HepG2 (cell line): ENCODE measurements around the gene ANKS4B. TPM values are rescaled to one million over a fixed set of nuclear protein-coding genes. Genes with fewer than 3 reads are reported as not detected.

Experiments
- MLX ChIP-seq: IDR thresholded peaks from 2 replicates; pipeline ENCODE4 v1.6.1; 2016
- NFYB ChIP-seq: sonication (generic); formaldehyde crosslinking; IDR thresholded peaks from 2 replicates; pipeline ENCODE4 v1.4.0; 2020; ENCODE audit warnings: missing genetic modification reagents
- NONO ChIP-seq, 2 experiments: fragments of 450-650 bp in 1 of 2; sonication (generic) in 1 of 2; formaldehyde crosslinking in 1 of 2; IDR thresholded peaks in 1 of 2; conservative IDR thresholded peaks in 1 of 2; 2 replicates each; pipeline versions ENCODE4 v1.6.1 to v1.8.0; 2017 to 2022; ENCODE audit warnings: mild to moderate bottlenecking in 1 of 2, missing genetic modification reagents in 1 of 2, moderate library complexity in 1 of 2
- POLR2AphosphoS5 ChIP-seq: IDR thresholded peaks from 2 replicates; pipeline ENCODE4 v1.6.1; 2012; ENCODE audit warnings: low read depth, low read length
- SNAPC2 ChIP-seq: sonication (generic); formaldehyde crosslinking; IDR thresholded peaks from 2 replicates; pipeline ENCODE4 v1.8.1; 2022; ENCODE audit warnings: mild to moderate bottlenecking, missing genetic modification reagents
- SP4 ChIP-seq: sonication (generic); formaldehyde crosslinking; IDR thresholded peaks from 2 replicates; pipeline ENCODE4 v1.8.1; 2023; ENCODE audit warnings: mild to moderate bottlenecking, missing genetic modification reagents
- TAF1 ChIP-seq: sonication (generic); formaldehyde crosslinking; IDR thresholded peaks from 2 replicates; pipeline ENCODE4 v1.4.0; 2020; ENCODE audit warnings: missing genetic modification reagents
- ZBTB25 ChIP-seq: IDR thresholded peaks from 2 replicates; pipeline ENCODE4 v1.6.1; 2018; ENCODE audit warnings: missing genetic modification reagents
- ZMYM4 ChIP-seq: sonication (generic); formaldehyde crosslinking; IDR thresholded peaks from 2 replicates; pipeline ENCODE4 v1.8.1; 2023; ENCODE audit warnings: mild to moderate bottlenecking, missing genetic modification reagents
- ZNF724P ChIP-seq: sonication (generic); formaldehyde crosslinking; IDR thresholded peaks from 2 replicates; pipeline ENCODE4 v1.8.0; 2022; ENCODE audit warnings: missing genetic modification reagents, borderline replicate concordance
- ZNF770 ChIP-seq: sonication (generic); formaldehyde crosslinking; IDR thresholded peaks from 2 replicates; pipeline ENCODE4 v1.5.0; 2020; ENCODE audit warnings: mild to moderate bottlenecking, missing genetic modification reagents
- ZXDC ChIP-seq: sonication (generic); formaldehyde crosslinking; IDR thresholded peaks from 2 replicates; pipeline ENCODE4 v1.5.0; 2020; ENCODE audit warnings: mild to moderate bottlenecking, missing genetic modification reagents
- polyA plus RNA-seq, 8 experiments: library from polyadenylated mRNA; depleted of rRNA in 3 of 8; stranded (reverse) in 7 of 8; unstranded in 1 of 8; fragments of >200 nt; fragmentation: Illumina TruSeq in 4 of 8; extraction: Trizol in 4 of 8; gene quantifications; 2 replicates each; pipeline versions ENCODE4 v1.2.1 to v1.2.3, GENCODE V29; 2011 to 2016; ENCODE audit warnings: low read depth in 4 of 8, missing spikeins in 1 of 8, mixed read lengths in 1 of 8; ENCODE audit not compliant: insufficient read depth in 1 of 8
- total RNA-seq, 5 experiments: library from RNA; depleted of rRNA; stranded (reverse); fragments of >200 nt; fragmentation: Illumina TruSeq; extraction: Trizol; gene quantifications; 2 replicates each; pipeline ENCODE4 v1.2.3, GENCODE V29; 2016; ENCODE audit warnings: low read depth in 1 of 5
- TF ChIP-seq, protein P1 (sequence below): sonication (generic); formaldehyde crosslinking; IDR thresholded peaks from 2 replicates; pipeline ENCODE4 v1.4.0; 2020; ENCODE audit warnings: mild to moderate bottlenecking, missing genetic modification reagents, borderline replicate concordance
- TF ChIP-seq, protein P2 (sequence below): sonication (generic); formaldehyde crosslinking; IDR thresholded peaks from 2 replicates; pipeline ENCODE4 v1.8.0; 2023; ENCODE audit warnings: mild to moderate bottlenecking, missing genetic modification reagents

Gene ANKS4B
- total and polyA plus RNA-seq, 2 of the 13 experiments (the other 11 are each of a cell fraction or from before 2014, with no cell fraction given): 6.5 to 30.0 TPM

DNA sequence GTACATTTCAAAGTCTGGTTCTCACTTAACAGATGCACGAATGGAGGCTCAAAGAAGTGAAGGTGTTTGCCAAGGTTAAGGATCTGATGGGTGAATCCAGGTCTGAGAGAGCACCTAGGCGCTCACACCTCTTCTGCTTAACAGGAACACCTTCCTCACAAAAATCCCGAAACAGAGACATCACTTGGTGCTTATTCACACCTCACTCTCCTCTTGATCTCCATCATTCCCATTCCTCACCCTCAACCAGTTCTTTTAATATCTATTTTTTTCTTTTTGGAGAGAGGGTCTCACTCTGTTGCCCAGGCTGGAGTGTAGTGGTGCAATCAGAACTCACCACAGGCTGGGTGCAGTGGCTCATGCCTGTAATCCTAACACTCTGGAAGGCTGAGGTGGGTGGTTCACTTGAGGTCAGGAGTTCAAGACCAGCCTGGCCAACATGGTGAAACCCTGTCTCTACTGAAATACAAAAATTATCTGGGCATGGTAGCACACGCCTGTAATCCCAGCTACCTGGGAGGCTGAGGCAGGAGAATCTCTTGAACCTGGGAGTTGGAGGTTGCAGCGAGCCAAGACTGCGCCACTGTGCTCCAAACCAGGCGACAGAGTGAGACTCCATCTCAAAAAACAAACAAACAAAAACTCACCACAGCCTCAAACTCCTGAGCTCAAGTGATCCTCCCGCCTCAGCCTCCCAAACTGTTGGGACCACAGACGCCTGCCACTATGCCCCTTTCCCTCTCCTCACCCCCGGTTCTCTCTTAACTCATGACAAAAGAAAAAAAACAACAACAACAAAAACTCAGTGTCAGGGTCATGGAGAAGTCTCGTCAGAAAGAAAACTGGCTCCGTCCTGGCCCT lies 29.5 kb downstream of the ANKS4B start (continued):
- no peak for TF ChIP-seq ZBTB25 (CRISPR knock-in tag)
- no peak for TF ChIP-seq MLX (CRISPR knock-in tag)
- peak; percentile 64; the same call in 1 of the 2 replicates for TF ChIP-seq SP4 (CRISPR knock-in tag)
- TF ChIP-seq, protein P1, sequence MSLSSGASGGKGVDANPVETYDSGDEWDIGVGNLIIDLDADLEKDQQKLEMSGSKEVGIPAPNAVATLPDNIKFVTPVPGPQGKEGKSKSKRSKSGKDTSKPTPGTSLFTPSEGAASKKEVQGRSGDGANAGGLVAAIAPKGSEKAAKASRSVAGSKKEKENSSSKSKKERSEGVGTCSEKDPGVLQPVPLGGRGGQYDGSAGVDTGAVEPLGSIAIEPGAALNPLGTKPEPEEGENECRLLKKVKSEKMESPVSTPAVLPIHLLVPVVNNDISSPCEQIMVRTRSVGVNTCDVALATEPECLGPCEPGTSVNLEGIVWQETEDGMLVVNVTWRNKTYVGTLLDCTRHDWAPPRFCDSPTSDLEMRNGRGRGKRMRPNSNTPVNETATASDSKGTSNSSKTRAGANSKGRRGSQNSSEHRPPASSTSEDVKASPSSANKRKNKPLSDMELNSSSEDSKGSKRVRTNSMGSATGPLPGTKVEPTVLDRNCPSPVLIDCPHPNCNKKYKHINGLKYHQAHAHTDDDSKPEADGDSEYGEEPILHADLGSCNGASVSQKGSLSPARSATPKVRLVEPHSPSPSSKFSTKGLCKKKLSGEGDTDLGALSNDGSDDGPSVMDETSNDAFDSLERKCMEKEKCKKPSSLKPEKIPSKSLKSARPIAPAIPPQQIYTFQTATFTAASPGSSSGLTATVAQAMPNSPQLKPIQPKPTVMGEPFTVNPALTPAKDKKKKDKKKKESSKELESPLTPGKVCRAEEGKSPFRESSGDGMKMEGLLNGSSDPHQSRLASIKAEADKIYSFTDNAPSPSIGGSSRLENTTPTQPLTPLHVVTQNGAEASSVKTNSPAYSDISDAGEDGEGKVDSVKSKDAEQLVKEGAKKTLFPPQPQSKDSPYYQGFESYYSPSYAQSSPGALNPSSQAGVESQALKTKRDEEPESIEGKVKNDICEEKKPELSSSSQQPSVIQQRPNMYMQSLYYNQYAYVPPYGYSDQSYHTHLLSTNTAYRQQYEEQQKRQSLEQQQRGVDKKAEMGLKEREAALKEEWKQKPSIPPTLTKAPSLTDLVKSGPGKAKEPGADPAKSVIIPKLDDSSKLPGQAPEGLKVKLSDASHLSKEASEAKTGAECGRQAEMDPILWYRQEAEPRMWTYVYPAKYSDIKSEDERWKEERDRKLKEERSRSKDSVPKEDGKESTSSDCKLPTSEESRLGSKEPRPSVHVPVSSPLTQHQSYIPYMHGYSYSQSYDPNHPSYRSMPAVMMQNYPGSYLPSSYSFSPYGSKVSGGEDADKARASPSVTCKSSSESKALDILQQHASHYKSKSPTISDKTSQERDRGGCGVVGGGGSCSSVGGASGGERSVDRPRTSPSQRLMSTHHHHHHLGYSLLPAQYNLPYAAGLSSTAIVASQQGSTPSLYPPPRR (CRISPR knock-in tag): 0 out of 2 replicates have a peak, but pooled peaks have one; percentile 1
- TF ChIP-seq ZNF770 (CRISPR knock-in tag): peak; percentile 88
- TF ChIP-seq NONO (IDR thresholded peaks at IDR 0.05): no peak
- no peak for TF ChIP-seq NONO (CRISPR knock-in tag; conservative IDR thresholded peaks at IDR 0.05)
- no peak for TF ChIP-seq POLR2AphosphoS5
- TF ChIP-seq ZNF724P (CRISPR knock-in tag): peak; percentile 63; the same call in 1 of the 2 replicates
- TF ChIP-seq, protein P2, sequence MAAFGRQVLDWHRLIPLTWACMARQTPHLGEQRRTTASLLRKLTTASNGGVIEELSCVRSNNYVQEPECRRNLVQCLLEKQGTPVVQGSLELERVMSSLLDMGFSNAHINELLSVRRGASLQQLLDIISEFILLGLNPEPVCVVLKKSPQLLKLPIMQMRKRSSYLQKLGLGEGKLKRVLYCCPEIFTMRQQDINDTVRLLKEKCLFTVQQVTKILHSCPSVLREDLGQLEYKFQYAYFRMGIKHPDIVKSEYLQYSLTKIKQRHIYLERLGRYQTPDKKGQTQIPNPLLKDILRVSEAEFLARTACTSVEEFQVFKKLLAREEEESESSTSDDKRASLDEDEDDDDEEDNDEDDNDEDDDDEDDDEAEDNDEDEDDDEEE (CRISPR knock-in tag): 0 out of 2 replicates have a peak, but pooled peaks have one; percentile 23
- TF ChIP-seq NFYB (CRISPR knock-in tag): no peak
- TF ChIP-seq ZXDC (CRISPR knock-in tag): 0 out of 2 replicates have a peak, but pooled peaks have one; percentile 61
- no peak for TF ChIP-seq SNAPC2 (CRISPR knock-in tag)
- no peak for TF ChIP-seq TAF1 (CRISPR knock-in tag)
- TF ChIP-seq ZMYM4 (CRISPR knock-in tag): peak; percentile 4; the same call in 1 of the 2 replicates
